ENCODE data around the gene CLEC18B. TPM values are rescaled to one million over a fixed set of nuclear protein-coding genes. Genes with fewer than 3 reads are reported as not detected.
"Not testable (repeated sequence)": the region's sequence is repeated elsewhere in the genome, so short reads cannot be mapped to it uniquely, and the experiment has no call there.

CLEC18B gene
- total and polyA plus RNA-seq, 9 donors: 0.17 to 1.5 (median 0.42) TPM; not detected in 1

DNA sequence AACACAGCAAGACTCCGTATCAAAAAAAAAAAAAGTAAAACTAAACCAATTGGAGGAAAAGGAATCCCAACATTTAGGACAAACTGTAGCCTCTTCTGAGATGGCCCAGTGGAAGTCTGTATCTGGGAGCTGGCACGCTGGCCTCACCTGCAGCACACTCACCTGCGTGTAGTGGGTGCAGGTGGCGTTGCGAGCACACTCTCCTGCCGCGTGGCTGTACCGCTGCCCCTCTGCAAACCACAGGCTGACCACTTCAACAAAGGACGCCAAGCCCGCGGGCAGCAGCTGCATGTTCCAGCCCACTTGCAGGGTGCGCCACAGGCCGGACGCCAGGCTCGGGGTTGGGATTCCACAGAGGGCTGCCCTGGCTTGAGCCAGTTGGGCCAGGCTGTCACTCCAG is 3.4 kb downstream of the CLEC18B start:
- H3K4me3 ChIP-seq; H3K9me3 ChIP-seq; H3K4me1 ChIP-seq (ENCODE audit: insufficient read depth); H3K27ac ChIP-seq; H3K36me3 ChIP-seq; intact Hi-C loops (cut with DNase I); DNase-seq; H3K27me3 ChIP-seq: not testable (repeated sequence)
- 87 to 94% (median 89%) methylated on average over 5 to 12 of the region's 15 CpGs for WGBS, 3 donors

DNA sequence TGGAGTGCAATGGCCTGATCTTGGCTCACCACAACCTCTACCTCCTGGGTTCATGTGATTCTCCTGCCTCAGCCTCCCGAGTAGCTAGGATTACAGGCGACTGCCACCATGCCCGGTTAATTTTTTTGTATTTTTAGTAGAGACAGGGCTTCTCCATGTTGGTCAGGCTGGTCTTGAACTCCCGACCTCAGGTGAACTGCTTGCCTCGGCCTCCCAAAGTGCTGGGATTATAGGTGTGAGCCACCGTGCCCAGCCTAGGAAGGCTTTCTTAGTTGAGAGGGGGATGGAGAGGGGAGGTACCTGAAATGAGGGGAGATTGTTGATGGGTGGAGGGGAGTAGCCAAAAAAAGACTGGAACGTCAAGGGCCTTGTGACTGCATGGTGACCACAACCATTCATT is 7.4 kb downstream of the CLEC18B start:
- H3K4me1 ChIP-seq (ENCODE audit: insufficient read depth); intact Hi-C loops (cut with DNase I); H3K9me3 ChIP-seq; H3K36me3 ChIP-seq; H3K4me3 ChIP-seq; H3K27me3 ChIP-seq; H3K27ac ChIP-seq: not testable (repeated sequence)
- DNase-seq: peak in 1 of 5 donors; percentile 8
- 83 to 87% (median 85%) methylated on average over 7 of the region's 7 CpGs for WGBS, 3 donors

DNA sequence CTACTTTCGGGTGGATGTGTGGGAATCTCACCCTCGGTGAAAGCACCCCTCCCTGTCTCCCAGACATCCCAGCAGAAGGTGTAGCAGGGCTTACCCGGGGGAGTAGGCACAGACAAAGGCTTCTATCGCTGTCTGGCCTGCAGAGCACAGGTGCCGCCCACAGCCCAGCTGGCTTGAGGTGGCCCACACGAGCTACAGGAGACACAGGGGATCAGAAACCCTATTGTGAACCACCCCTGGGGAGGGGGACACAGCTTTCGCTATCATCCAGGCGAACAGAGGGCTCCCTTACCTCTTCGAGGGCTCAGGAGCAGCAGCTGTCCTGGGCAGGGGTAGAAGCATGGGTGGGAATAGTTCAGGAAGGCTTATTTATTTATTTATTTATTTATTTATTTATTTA is 7.8 kb downstream of the CLEC18B start:
- H3K9me3 ChIP-seq; H3K36me3 ChIP-seq; H3K27ac ChIP-seq; H3K4me3 ChIP-seq; H3K27me3 ChIP-seq; intact Hi-C loops (cut with DNase I); H3K4me1 ChIP-seq (ENCODE audit: insufficient read depth): not testable (repeated sequence)
- WGBS, 3 donors: 69 to 84% (median 77%) methylated on average over 7 to 9 of the region's 9 CpGs
- peak in 1 of 5 donors; percentile 6 for DNase-seq

GRCh38 chr16:74412775-74413390 is 8.4 kb downstream of the CLEC18B start:
- H3K36me3 ChIP-seq; H3K27ac ChIP-seq; H3K9me3 ChIP-seq; H3K4me1 ChIP-seq (ENCODE audit: insufficient read depth); intact Hi-C loops (cut with DNase I); H3K27me3 ChIP-seq; H3K4me3 ChIP-seq: not testable (repeated sequence)
- WGBS, 3 donors: 67 to 72% (median 70%) methylated on average over 6 to 8 of the region's 10 CpGs
- DNase-seq: peak in 1 of 5 donors; percentile 10

DNA sequence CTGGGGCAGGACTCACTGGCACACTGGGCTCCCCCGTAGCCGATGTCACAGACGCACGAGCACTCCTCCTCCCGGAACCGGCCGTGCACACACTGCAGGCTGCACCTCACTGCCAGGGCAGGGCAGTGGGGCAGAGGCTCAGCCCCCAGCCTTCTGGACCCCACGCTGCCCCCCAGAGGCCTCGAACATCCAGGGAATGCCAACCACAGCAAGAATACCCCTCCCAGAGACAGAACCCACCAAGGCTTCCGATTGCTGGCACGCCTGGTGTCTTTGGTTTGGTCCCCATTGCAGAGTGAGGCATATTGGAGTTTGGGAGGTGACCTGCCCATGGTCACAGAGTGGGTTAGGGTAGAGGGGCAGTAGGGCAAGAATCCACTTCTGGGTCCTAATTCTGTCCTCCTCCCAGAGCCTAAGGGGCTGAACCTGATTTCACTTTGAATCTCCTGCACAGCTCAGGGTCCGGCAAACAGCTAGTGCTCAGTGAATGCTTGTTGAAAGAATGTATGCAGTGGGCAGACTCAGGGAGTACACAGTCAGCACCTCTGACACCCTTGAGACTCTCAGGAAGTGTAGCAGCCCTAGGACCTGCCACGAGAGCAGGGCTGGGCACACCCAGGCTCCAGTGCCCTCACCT is 9.0 kb downstream of the CLEC18B start:
- H3K27me3 ChIP-seq; H3K4me3 ChIP-seq; H3K9me3 ChIP-seq; H3K4me1 ChIP-seq (ENCODE audit: insufficient read depth); intact Hi-C loops (cut with DNase I); H3K27ac ChIP-seq; H3K36me3 ChIP-seq: not testable (repeated sequence)
- peak in 1 of 5 donors; percentile 1 for DNase-seq
- WGBS, 3 donors: 72 to 90% (median 88%) methylated on average over 3 to 5 of the region's 13 CpGs

DNA sequence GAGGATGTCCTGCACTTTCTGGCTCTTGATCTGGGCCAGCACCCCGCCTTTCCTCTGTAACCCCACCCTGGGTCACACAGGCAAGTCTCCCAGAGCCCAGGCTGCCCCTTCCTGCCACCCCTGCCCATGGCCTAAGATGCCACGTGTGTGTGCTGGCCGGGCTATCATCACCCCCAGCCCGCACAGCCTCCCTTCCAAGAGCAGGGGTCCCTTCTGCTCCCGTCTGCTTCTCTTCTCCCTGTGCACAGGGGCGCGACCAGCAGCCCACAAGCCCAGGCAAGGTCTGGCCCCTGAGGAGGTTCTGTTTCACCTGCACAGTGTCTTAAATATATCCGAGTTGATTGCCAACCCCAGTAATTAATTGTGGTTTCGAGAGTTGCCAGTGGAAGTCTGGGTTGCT is 10.3 kb downstream of the CLEC18B start:
- intact Hi-C loops (cut with DNase I); H3K27ac ChIP-seq; H3K36me3 ChIP-seq; H3K27me3 ChIP-seq; H3K9me3 ChIP-seq; H3K4me3 ChIP-seq; H3K4me1 ChIP-seq (ENCODE audit: insufficient read depth): not testable (repeated sequence)
- WGBS, 3 donors: 82 to 90% (median 83%) methylated on average over 5 to 8 of the region's 9 CpGs
- peak in 1 of 5 donors; percentile 13 for DNase-seq

DNA sequence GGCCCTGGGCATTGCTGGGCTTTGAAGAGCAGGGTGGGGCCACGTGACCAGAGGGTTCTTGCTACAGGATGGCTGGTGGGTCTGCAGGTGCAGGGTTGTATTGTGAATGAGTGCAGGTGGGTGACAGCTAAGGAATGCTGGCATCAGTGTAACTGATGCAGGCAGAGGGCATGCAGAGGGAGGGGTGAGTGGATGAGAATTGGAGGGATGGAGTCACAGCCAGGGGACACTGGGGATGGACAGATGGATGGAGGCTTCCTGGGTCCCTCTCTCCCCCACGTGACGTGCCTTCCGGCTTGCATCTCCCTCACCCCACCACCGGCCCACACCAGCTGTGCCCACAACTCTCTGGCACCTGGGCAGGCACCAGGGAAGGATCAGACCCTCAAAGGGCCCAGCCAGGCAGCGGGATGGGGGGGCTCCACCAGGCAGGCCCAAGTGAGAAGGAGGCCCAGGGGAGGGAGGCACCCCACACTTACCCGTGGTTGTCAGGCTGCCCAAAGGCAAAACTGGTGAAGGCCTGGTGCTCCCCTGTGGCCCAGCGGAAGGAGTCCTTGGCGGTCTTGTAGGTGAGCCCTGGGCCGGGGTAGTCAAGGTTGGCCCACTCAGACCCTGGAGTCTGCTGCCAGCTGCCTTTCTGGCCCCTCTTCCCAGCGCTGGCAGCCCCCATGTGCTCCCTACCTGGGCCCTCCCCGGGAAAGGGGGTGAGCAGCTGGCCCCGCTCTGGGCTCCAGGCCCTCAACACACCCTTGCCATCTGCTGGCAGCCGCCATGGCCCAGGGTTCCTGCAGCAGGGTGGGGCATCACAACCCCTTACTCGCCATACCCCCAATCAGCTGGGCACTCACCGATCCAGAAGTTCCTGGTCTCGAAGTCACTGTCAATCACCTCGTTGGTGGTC is 11.0 kb downstream of the CLEC18B start:
- H3K27me3 ChIP-seq; H3K36me3 ChIP-seq; H3K9me3 ChIP-seq; H3K4me1 ChIP-seq (ENCODE audit: insufficient read depth); H3K4me3 ChIP-seq; H3K27ac ChIP-seq; intact Hi-C loops (cut with DNase I): not testable (repeated sequence)
- 80 to 90% (median 86%) methylated on average over 6 to 10 of the region's 18 CpGs for WGBS, 3 donors
- peak in 1 of 5 donors; percentile 19 for DNase-seq

DNA sequence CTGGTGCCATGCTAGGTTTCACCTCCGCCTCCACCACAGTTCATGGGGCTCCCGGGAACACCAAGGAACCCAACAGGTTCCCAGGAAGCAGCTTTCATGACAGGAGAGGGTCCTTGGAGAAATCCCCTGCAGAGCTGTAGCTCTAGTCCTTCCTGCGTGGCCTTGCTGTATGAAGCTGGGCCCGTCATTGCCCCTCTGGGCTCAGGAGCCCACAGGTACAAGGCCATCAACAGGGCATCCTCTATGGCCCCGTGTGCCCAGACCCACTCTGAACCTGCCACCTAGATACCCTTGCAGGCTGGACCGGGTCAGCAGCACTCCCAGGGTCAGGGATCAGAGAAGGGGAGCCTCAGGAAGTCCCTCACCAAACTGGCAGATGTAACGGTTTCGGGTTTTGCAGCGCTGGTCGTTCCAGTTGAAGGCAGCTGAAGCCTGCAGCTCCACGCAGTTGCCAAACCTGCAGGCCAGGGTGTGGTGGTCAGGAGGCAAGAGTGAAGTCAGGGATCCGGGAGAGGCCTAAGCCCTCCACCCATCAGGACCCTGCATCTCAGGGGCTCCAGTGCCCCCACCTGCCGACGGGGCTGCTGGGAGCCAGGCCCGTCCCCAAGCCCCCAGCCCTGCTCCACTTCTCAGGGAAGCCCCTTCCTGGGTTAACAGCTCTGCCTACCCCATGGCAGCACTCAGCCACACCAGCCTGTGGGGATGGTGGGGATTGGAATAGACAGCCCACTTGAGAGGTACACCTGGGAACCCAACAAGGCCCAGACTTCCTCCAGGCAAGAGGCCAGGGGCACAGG is 11.9 kb downstream of the CLEC18B start:
- H3K27me3 ChIP-seq; H3K4me1 ChIP-seq (ENCODE audit: insufficient read depth); H3K36me3 ChIP-seq; H3K9me3 ChIP-seq; H3K27ac ChIP-seq; intact Hi-C loops (cut with DNase I); H3K4me3 ChIP-seq: not testable (repeated sequence)
- 90 to 97% (median 91%) methylated on average over 6 to 12 of the region's 15 CpGs for WGBS, 3 donors
- peak in 2 of 5 donors; percentile 7 to 19 for DNase-seq

DNA sequence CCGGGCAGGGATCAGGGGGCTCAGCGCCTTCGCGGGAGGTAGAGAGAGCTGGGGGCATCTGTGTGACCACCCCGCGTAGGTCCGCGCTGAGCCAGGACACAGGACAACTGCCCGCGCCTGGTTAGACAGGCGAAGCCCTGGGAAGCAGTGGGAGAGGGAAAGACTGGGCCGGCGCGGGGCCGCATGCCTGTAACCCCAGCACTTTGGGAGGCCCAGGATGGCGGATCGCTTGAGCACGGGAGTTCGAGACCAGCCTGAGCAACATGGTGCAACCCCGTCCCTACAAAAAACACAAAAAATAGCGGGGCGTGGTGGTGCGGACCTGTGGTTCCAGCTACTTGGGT is 13.9 kb downstream of the CLEC18B start:
- H3K9me3 ChIP-seq; H3K4me1 ChIP-seq (ENCODE audit: insufficient read depth); intact Hi-C loops (cut with DNase I); H3K36me3 ChIP-seq; H3K27me3 ChIP-seq: not testable (repeated sequence)
- Histone ChIP-seq H3K27ac (peak overlapping the region; percentile 52 to 69), H3K4me3 (peak overlapping the region; percentile 41)
- 20 to 27% (median 25%) methylated on average over 13 to 15 of the region's 23 CpGs for WGBS, 3 donors
- peak; percentile 28 to 71 (median 59) for DNase-seq

- H3K36me3 ChIP-seq; H3K27me3 ChIP-seq; H3K4me1 ChIP-seq (ENCODE audit: insufficient read depth); intact Hi-C loops (cut with DNase I); H3K9me3 ChIP-seq: not testable (repeated sequence)
- H3K27ac ChIP-seq: peak overlapping the region; percentile 52 to 69
- peak overlapping the region; percentile 41 for H3K4me3 ChIP-seq
- 0 to 1% methylated on average over 8 to 26 of the region's 71 CpGs; no CpG with 5 or more reads in 1 of the 3 donors for WGBS, 3 donors
- peak; percentile 39 to 82 (median 73) for DNase-seq
Measured at GRCh38 chr16:74406600-74407361, 14.5 kb downstream of the CLEC18B start.

Measured in ovary (tissue), 9 donors.